ENCODE results near the gene RNF208.

DNA sequence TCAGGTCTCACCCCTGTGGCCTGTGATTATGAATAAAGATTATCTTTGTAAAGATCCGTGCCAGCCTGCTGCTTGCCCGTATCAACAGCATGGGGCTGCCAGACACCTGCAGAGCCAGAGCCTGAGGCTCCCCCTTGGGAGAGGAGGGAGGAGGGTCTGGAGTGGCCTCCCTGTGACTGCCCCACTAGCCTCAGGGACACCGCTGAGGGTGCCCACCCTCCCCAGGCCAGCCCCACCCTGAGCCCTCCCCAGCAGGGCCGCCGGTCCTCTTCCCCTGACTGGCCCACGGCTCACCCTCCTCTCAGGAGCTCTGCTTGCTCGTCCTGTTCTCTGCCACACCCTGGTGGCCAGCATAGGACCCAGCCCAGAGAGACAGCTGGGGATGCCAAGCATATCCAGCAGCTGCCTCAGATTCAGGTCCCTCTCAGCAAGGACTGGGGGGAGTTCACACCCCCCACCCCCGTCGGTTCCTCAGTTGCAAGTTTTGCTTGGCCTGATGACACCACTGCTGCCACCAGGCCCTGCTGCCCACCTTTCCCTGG lies 31.7 kb downstream of the RNF208 start:
- TF ChIP-seq, protein P1, sequence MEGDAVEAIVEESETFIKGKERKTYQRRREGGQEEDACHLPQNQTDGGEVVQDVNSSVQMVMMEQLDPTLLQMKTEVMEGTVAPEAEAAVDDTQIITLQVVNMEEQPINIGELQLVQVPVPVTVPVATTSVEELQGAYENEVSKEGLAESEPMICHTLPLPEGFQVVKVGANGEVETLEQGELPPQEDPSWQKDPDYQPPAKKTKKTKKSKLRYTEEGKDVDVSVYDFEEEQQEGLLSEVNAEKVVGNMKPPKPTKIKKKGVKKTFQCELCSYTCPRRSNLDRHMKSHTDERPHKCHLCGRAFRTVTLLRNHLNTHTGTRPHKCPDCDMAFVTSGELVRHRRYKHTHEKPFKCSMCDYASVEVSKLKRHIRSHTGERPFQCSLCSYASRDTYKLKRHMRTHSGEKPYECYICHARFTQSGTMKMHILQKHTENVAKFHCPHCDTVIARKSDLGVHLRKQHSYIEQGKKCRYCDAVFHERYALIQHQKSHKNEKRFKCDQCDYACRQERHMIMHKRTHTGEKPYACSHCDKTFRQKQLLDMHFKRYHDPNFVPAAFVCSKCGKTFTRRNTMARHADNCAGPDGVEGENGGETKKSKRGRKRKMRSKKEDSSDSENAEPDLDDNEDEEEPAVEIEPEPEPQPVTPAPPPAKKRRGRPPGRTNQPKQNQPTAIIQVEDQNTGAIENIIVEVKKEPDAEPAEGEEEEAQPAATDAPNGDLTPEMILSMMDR (IDR thresholded peaks at IDR 0.05; ENCODE audit: low read length), result no peak
- TF ChIP-seq EZH2 (IDR thresholded peaks at IDR 0.05; ENCODE audit: borderline replicate concordance, low read length), result no peak
